ENCODE data around the gene PIK3R3. TPM values are rescaled to one million over a fixed set of nuclear protein-coding genes. Genes with fewer than 3 reads are reported as not detected.

The PIK3R3 gene
- total RNA-seq, 4 donors from 2014 or later: 3.0 to 7.6 (median 6.2) TPM

DNA sequence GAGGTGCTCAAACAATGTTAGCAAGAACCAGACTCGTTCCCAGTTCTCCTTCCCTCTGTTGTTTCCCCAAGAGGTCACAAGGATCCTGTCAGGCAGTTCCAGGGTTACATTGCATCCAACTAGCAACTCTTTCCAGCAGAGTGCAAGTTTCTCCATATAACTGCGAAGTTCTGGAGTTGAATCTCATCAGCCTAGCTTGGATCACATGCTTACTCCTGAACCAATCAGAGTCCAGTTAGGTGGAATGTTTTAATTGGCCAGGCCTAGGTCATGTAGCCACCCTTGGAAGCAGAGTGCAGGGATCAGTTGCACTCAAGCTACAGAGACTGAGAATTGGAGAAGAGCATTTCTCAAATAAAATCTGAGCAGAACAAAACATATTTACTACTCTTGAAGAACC lies 15.9 kb upstream of the PIK3R3 start:
- TF ChIP-seq POLR2A (IDR thresholded peaks at IDR 0.05): no peak
- TF ChIP-seq, protein P1, sequence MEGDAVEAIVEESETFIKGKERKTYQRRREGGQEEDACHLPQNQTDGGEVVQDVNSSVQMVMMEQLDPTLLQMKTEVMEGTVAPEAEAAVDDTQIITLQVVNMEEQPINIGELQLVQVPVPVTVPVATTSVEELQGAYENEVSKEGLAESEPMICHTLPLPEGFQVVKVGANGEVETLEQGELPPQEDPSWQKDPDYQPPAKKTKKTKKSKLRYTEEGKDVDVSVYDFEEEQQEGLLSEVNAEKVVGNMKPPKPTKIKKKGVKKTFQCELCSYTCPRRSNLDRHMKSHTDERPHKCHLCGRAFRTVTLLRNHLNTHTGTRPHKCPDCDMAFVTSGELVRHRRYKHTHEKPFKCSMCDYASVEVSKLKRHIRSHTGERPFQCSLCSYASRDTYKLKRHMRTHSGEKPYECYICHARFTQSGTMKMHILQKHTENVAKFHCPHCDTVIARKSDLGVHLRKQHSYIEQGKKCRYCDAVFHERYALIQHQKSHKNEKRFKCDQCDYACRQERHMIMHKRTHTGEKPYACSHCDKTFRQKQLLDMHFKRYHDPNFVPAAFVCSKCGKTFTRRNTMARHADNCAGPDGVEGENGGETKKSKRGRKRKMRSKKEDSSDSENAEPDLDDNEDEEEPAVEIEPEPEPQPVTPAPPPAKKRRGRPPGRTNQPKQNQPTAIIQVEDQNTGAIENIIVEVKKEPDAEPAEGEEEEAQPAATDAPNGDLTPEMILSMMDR (IDR thresholded peaks at IDR 0.05): no peak

DNA sequence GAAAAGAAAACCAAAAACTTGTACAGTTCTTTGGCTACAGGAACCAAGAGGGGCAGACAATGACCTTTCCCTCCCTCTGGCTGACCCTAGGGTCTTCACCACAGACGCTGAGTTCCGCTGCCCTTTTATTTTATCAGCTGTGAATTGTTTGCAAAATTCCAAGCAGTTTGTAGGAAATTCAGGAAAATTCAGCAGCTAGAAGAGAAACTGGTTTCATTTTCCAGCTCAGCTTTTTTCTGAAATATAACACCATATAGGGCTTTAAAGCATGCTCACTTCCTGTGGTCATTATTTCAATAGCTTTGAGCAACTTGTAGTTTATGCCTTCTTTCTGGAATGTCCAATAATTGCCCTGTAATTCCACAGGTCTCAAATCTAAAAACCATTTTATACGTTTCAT lies 5.5 kb upstream of the PIK3R3 start:
- no peaks in the 10 kb centered on the region for H3K9me3 ChIP-seq
- no peaks in the 10 kb centered on the region for H3K36me3 ChIP-seq
- peak overlapping the region in 3 of 4 donors; percentile 0 to 49 (median 5) for H3K27ac ChIP-seq
- peaks cover 0 to 7% (median 0%) of the 10 kb centered on the region in 4 donors for H3K27me3 ChIP-seq
- 59 to 68% methylated on average over 3 of the region's 3 CpGs for WGBS, 2 donors
- TF ChIP-seq POLR2A (IDR thresholded peaks at IDR 0.05): no peak
- TF ChIP-seq, protein P1 (IDR thresholded peaks at IDR 0.05): no peak
- H3K4me3 ChIP-seq: no peak overlapping the region
- peaks cover 7 to 40% (median 8%) of the 10 kb centered on the region in 3 donors for H3K4me1 ChIP-seq
- no peak for DNase-seq
- intact Hi-C loops (cut with DNase I): no loop called here

More for the DNA sequence above, 15.9 kb upstream of the PIK3R3 start:
- DNase-seq: no peak
- Histone ChIP-seq H3K27ac (no peak overlapping the region), H3K4me3 (no peak overlapping the region), H3K9me3 (no peaks in the 10 kb centered on the region), H3K27me3 (no peaks in the 10 kb centered on the region), H3K4me1 (no peaks in the 10 kb centered on the region), H3K36me3 (no peaks in the 10 kb centered on the region)
- WGBS, 2 donors: 79 to 80% methylated on average over 2 of the region's 2 CpGs
- intact Hi-C loops (cut with DNase I): no loop called here

DNA sequence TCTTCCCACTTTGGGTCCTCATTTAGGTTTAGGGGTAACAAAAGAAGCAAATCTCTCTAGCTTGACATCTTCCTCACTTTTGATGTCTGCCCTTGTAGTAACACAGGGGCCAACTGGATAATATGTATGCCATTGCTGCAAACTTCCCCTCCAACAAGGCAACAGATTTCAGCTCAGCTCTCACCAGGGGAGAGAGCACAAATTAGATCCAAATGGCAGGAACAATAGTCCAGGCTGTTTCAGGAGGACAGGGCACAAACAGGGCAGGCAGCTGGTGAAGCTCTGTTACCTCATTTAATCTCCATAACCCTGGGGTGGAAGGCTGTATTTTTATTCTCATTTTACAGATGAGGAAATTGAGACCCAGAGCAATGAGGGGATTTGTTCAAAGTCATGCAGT lies 4.3 kb upstream of the PIK3R3 start:
- H3K4me1 ChIP-seq: peaks cover 7 to 45% (median 8%) of the 10 kb centered on the region in 3 donors
- H3K9me3 ChIP-seq: no peaks in the 10 kb centered on the region
- no peak for DNase-seq
- TF ChIP-seq POLR2A (IDR thresholded peaks at IDR 0.05): no peak
- TF ChIP-seq, protein P1 (IDR thresholded peaks at IDR 0.05): no peak
- no peak overlapping the region for H3K27ac ChIP-seq
- H3K4me3 ChIP-seq: no peak overlapping the region
- H3K36me3 ChIP-seq: no peaks in the 10 kb centered on the region
- peaks cover 0 to 13% (median 0%) of the 10 kb centered on the region in 4 donors for H3K27me3 ChIP-seq
- intact Hi-C loops (cut with DNase I): no loop called here

DNA sequence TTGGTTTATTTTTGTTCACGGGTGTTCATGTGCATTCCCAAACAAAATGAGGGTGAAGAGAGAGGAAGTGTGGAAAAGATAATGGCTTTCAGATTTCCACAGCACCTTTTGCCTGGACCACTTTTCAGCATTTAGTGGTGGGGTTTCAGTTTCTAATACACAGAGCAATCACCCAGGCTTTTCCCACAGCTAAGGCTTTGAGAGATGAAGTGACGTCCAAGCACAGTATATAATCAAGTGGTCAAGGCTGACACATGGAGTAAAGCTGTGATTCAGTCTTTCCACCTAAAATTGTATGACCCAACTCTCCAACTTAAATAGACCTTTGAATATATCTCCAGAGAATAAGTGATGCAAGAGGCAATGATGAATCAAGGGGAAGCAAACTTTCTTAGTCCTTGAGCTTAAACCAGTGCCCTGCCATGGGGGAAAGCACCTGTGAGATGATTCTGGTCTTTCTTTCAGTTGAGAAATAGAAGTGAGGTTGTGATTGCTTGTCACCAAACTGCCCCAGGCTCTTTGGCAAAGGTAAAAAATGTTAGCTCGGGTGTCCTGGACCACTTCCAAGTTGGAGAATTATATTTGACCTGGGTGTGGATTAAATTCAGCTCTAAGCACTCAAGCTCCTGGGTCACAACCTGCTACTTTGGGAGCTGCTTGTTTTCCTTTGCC lies 2.4 kb upstream of the PIK3R3 start:
- Histone ChIP-seq H3K27me3 (peaks cover 0 to 32% (median 0%) of the 10 kb centered on the region in 4 donors), H3K9me3 (no peaks in the 10 kb centered on the region), H3K4me3 (no peak overlapping the region), H3K36me3 (no peaks in the 10 kb centered on the region), H3K4me1 (peaks cover 7 to 58% (median 8%) of the 10 kb centered on the region in 3 donors), H3K27ac (peak overlapping the region in 3 of 4 donors; percentile 89 to 95 (median 94))
- TF ChIP-seq POLR2A (IDR thresholded peaks at IDR 0.05): no peak
- TF ChIP-seq, protein P1 (IDR thresholded peaks at IDR 0.05): no peak
- no peak for DNase-seq
- 18 to 20% methylated on average over 3 of the region's 3 CpGs for WGBS, 2 donors
- intact Hi-C loops (cut with DNase I): no loop called here

DNA sequence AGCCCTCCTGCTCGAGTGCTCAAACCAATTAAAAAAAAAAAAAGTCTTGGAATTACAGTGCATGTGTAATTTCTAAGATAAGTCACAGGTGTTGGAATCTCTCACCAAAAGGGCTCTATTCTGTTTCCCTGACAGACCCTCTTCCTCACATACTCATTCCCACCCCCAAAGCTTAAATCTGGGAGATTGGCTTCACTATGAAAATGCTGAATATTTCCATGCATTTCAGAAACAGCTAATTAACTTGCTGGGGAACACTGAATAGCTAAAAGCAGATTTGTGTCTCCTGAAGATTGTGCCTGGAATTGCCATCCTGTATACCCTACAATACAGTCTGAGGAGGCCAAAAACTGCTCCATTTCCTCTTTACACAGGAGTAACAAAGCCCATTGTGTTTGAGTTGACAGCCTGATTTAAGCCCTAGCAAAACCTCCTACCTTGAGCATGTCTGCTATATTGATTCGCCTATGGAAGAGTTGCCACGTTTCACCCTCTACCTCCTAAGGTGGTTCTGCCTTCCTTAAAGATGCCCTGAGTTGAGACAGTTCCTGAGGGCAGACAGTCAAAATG lies 1.4 kb upstream of the PIK3R3 start:
- H3K4me1 ChIP-seq: peaks cover 7 to 58% (median 8%) of the 10 kb centered on the region in 3 donors
- intact Hi-C loops (cut with DNase I): no loop called here
- TF ChIP-seq POLR2A (IDR thresholded peaks at IDR 0.05): no peak
- no peaks in the 10 kb centered on the region for H3K36me3 ChIP-seq
- no peak for DNase-seq
- H3K27me3 ChIP-seq: peaks cover 0 to 42% (median 0%) of the 10 kb centered on the region in 4 donors
- H3K9me3 ChIP-seq: no peaks in the 10 kb centered on the region
- H3K27ac ChIP-seq: peak overlapping the region; percentile 70 to 95 (median 92)
- 56 to 60% methylated on average over 3 of the region's 3 CpGs for WGBS, 2 donors
- H3K4me3 ChIP-seq: peak overlapping the region in 3 of 4 donors; percentile 70 to 82 (median 82)
